HG03571 (cell line): ENCODE results near the gene DNAJA3.

Experiments used
- ATAC-seq: cut with Tn5 transposase; IDR thresholded peaks from one replicate; pipeline ENCODE4 v1.9.1; 2021; ENCODE audit not compliant: unreplicated experiment

The DNAJA3 gene

DNA sequence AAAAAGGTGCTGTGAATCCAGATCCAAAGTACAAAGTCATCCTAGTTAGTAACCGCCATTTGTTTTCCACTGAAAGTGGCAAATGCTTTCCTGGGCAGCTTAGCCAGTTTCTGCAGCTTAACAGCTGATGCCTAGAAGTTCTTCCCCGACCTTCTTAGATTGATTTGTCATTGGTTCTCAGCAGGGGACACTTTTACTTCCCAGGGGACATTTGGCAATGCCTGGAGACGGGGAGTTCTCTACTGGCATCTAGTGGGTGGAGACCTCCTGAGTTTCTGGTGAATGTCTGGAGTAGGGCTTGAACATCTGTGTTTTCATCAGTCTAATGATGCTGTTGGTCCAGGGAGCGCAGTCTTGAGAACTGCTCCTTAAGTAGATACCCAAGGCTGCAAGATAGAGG is 7.6 kb downstream of the DNAJA3 start:
- ATAC-seq: no peak

DNA sequence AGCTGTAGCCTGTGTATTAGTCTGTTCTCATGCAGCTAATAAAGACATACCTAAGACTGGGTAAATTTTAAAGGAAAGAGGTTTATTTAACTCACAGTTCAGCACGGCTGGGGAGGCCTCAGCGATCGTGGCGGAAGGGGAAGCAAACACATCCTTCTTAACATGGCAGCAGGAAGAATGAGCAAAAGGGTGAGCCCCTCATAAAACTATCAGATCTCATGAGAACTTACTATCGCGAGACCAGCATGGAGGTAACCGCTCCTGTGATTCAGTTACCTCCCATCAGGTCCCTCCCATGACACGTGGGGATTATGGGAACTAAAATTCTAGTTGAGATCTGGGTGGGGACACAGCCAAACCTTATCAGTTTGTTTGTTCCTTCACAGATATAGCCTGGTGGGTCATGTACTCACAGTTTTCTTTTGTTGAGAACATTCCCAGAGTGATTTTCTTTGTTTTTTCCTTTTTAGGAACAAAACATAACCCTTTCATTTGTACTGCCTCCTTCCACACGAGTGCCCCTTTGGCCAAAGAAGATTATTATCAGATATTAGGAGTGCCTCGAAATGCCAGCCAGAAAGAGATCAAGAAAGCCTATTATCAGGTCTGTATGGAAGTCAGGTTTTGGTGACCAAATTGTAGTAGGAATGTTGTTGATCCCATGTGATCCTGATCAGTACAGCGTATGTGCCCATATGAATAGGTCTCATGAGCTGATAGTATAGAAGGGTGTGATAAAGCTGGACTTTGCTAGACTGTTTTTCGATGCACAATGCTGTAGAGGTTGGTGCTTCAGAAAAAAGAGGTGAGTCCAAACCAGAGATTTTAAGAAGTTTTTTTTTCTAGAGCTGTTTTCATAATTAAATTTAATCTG is 8.5 kb downstream of the DNAJA3 start:
- no peak for ATAC-seq

GRCh38 chr16:4435337-4436067 is 9.8 kb downstream of the DNAJA3 start:
- no peak for ATAC-seq

DNA sequence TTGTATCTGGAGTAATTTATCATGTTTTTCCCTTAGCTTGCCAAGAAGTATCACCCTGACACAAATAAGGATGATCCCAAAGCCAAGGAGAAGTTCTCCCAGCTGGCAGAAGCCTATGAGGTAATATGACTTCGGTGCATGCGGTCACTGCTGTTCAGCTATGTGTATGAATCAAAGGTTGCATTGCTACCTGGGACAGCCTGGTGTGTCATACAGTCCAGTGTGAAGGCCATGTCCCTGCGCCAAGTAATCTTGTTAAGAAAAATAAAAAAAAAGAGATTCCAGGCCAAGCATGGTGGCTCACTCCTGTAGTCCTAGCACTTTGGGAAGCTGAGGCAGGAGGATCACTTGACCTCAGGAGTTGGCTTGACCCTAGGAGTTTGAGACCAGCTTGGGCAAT is 11.7 kb downstream of the DNAJA3 start:
- no peak for ATAC-seq

DNA sequence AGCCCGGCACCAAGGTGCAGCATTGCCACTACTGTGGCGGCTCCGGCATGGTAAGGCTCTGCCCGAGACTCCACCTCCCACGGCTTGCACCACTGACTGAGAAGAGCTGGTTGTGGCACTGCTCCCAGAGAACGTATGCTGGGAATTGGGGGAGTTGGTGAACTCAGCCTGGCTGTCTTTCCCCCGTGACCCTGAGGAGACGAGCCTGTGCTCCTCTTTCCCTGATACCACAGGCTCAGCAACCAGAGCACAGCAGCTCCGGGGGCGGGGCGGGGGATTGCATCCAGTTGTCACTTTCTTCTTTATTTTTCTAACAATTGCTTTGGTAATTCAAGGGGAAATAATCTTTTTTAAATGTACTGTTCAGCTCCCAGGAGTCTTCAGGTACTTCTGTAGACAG is 16.7 kb downstream of the DNAJA3 start:
- ATAC-seq: no peak

- no peak for ATAC-seq
Measured at GRCh38 chr16:4443271-4443670, 17.6 kb downstream of the DNAJA3 start.

GRCh38 chr16:4443986-4444385 is 18.3 kb downstream of the DNAJA3 start:
- no peak for ATAC-seq

DNA sequence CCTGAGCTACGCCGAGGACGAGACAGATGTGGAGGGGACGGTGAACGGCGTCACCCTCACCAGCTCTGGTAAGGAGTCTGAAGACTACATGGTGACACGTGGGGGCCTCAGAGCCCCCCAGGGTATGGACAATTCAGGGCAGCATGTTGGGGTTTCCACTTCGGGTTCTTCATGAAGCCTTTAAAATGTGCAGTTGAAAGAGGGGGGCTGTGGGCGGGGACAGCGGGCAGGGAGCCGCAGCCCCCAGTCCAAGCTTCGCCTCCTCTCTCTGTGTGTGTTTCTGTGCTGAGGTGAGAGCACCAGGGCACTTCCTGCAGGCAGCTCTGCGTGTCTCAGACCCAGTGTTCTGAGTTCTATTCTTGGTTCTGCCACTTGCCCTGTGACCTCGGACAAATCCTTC is 24.8 kb downstream of the DNAJA3 start:
- ATAC-seq: no peak

DNA sequence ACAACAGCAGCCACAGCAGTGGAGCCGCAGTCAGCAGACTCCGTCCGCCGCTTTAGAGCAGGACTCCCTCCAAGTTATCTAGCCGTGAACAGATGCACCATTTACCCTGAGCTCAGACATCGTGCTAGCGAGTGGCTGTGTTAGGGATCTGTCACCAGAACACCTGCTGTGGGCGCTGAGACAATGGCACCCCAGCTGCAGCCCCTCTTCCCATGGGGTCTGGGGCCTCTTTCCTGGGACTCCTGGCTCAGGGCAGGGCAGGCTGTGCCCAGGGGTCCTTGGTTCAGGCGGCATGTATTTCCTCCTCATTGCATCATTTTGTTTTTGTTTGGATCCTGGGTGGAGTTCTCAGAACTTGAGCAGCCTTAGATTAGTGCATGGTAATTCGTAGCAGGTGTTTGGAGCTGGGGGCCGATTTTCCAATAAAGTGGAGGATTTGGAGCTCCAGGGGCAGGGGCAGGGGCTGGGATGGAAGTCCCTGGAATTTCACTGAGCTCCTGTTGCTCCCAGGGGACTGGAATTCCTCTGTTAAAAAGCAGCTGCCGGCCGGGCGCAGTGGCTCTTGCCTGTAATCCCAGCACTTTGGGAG is 25.4 kb downstream of the DNAJA3 start:
- no peak for ATAC-seq

- no peak for ATAC-seq
Measured at GRCh38 chr16:4452674-4453073, 27.0 kb downstream of the DNAJA3 start.

GRCh38 chr16:4454623-4455022 is 29.0 kb downstream of the DNAJA3 start:
- ATAC-seq: no peak

- no peak for ATAC-seq
Measured at GRCh38 chr16:4455081-4455480, 29.4 kb downstream of the DNAJA3 start.

DNA sequence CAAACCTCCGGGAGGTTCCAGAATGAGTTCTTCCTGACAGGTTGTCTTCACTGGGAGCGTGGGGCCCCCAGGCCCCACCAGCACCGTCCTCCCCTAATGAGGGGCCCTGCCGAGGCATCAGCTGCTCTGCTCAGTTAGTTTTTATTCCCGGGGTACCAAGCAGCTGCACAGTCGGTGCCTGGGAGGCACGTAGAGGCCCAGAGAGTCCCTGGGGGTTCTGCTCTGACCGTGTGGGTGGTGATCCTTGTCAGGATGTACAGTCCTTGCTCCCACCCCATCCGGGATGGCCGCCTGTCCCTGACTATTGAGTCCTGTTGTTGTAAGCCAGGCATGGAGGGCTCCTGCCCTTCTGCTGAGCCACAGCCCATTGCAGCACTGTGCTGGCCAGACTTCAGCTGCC is 30.3 kb downstream of the DNAJA3 start:
- ATAC-seq: no peak

DNA sequence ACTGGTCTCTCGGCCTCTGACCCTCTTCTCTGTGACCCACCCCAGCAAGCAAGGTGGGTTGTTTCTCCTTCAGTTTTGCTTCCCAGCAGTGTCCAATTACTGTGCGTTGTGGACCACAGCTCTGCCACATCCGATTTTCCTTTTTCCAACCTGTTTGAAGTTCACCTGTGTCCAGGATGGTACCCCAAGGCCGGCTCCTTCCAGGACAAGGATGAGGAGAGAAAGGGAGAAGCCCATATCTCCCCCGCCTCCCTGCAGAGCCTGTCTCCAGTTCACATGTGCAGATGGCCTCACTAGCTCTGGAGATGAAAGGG is 35.2 kb downstream of the DNAJA3 start:
- ATAC-seq: no peak

- no peak for ATAC-seq
Measured at GRCh38 chr16:4461250-4462085, 35.8 kb downstream of the DNAJA3 start.

DNA sequence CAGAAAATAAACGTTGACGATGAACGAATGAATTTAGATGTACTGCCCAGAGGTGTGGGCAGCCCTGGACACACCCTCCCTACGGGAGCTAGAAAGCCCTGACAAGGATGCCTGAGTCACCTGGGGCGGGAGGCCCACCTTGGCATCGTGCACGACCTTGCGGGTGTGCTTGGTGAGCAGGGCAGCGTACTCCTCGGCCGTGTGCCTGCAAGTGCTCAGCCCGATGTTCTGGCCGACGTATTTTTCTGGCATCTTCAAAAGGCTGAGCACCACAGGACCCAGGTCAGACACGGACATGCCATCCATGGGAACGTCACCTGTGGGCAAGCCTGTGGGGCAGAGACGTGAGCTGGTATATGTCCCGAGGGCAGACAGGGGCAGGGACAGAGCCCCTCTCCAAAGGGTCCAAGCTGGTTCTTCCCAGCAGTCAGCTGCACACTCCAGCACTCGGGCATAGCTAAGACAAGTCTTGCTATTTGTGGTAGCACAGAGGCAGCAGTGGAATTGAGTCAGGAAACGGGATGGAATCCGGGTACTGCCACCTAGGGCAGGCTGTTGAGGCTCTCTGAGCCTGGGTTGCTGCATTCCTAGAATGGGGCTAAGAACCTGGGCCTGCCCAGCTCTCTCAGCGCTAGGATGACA is 38.0 kb downstream of the DNAJA3 start:
- no peak for ATAC-seq

DNA sequence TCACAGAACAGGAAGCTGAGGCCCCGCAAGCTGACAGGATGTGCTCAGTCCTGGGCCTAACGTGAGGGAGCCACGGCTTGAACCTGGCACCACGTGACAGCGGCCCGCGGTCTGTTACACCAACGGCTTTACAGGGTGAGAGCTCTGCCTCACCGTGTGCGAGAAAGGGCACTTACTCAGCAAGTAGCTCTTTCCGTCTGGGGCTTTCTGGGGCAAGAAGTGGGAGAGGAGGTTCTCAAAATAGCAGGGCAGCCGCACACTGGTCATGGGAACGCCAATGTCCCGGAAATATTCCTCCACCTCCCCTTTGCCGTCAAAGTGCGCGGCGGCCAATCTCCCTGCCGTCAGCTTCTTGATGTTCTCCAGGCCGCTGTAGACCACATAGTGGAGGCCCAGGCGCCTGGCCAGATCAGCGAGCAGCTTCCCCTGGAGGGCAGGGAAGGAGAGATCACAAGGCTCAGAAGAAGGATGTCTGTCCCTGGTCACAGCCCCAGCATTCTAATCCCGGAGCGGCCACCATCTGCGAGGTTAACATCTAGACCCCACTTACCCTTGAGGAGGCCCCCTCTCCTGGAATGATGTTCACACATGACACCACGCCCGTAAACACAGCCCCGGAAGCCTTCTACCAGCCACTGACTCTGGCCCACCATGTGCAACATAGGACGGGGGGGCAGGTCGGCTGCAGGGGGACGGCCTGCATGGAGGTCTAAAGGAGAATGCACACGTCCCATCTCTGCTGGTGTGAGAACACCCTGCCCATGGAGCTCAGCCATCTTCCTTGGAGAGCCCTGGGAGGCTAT is 40.5 kb downstream of the DNAJA3 start:
- no peak for ATAC-seq

DNA sequence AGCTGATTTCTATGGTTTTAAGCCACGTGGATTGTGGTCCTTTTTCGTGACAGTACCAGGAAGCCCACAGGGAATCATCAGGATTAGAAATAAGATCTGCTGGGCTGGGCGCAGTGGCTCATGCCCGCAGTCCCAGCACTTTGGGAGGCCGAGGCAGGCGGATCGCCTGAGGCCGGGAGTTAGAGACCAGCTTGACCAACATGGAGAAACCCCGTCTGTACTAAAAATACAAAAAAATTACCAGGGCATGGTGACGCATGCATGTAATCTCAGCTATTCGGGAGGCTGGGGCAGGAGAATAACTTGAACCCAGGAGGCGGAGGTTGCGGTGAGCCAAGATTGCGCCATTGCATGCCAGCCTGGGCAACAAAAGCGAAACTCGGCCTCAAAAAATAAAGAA is 42.2 kb downstream of the DNAJA3 start:
- ATAC-seq: no peak

- ATAC-seq: no peak
Measured at GRCh38 chr16:4468972-4469371, 43.3 kb downstream of the DNAJA3 start.

- no peak for ATAC-seq
Measured at GRCh38 chr16:4471869-4472268, 46.2 kb downstream of the DNAJA3 start.
